Measurements from ENCODE around the gene STMN3.
"Not testable (repeated sequence)": the region's sequence is repeated elsewhere in the genome, so short reads cannot be mapped to it uniquely, and the experiment has no call there.

The STMN3 gene

DNA sequence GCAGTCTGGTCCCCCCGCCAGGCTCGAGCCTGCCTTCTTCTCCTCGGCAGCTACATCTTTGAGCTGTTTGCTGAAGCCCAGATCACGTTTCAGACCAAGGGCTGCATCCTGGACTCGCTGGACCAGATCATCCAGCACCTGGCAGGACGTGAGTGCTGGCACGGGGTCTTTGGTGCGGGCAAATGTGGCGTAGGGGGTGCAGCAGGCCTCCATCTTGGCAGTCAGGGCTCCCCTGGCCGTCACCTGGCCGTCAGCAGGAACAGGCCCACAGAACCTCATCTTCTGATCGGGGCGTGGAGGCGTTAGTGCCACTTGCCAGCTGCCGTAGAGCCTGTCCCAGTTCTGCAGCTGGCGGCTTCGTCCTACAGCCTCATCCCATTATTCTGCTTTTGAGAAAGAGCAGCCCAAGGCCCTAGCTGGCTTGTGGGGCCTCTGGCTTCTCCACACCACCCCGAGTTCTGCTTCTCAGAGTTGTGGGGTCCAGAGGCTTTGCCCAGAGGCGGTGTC, 26.6 kb upstream of the STMN3 start:
- DNase-seq (ENCODE audit: low spot score in 2 of 2) (no peak), ATAC-seq (replicated peaks; ENCODE audit: extremely low read depth, poor library complexity, severe bottlenecking) (no peak)
- peaks cover 1% of the 10 kb centered on the region for H3K36me3 Mint-ChIP-seq (ENCODE audit: insufficient read depth)
- H3K27me3 Mint-ChIP-seq = no peaks in the 10 kb centered on the region
- no peak overlapping the region for H3K4me3 Mint-ChIP-seq
- H3K9me3 Mint-ChIP-seq = no peaks in the 10 kb centered on the region
- H3K4me1 Mint-ChIP-seq = no peaks in the 10 kb centered on the region
- no peak overlapping the region for H3K27ac Mint-ChIP-seq (ENCODE audit: low read depth)

GRCh38 chr20:63678667-63679465, 25.6 kb upstream of the STMN3 start:
- Mint-ChIP-seq H3K36me3 (ENCODE audit: insufficient read depth) (peaks cover 1% of the 10 kb centered on the region), H3K9me3 (no peaks in the 10 kb centered on the region), H3K27me3 (no peaks in the 10 kb centered on the region), H3K4me1 (no peaks in the 10 kb centered on the region), H3K27ac (ENCODE audit: low read depth) (no peak overlapping the region), H3K4me3 (no peak overlapping the region)
- ATAC-seq (replicated peaks; ENCODE audit: extremely low read depth, poor library complexity, severe bottlenecking) = no peak
- no peak for DNase-seq (ENCODE audit: low spot score in 2 of 2)

DNA sequence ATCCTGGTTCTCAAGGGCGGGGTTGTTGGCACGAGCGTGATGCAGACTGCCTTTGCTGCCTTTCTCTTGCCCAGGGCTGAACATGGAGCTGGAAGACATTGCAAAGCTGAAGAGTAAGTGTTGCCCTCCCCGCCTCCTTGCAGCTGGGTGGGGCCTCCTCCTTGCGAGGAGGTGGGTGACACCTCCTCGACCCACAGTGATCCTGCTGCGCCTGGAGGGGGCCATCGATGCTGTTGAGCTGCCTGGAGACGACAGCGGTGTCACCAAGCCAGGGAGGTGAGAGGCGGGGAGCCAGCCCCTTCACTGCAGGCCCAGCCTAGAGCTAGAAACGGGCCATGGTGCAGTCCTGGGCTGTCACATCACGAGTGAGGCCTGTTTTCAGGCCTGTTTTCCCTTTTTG, 24.8 kb upstream of the STMN3 start:
- H3K9me3 Mint-ChIP-seq = no peaks in the 10 kb centered on the region
- no peak for ATAC-seq (replicated peaks; ENCODE audit: extremely low read depth, poor library complexity, severe bottlenecking)
- no peak overlapping the region for H3K4me3 Mint-ChIP-seq
- H3K27me3 Mint-ChIP-seq = no peaks in the 10 kb centered on the region
- H3K4me1 Mint-ChIP-seq = no peaks in the 10 kb centered on the region
- no peak overlapping the region for H3K27ac Mint-ChIP-seq (ENCODE audit: low read depth)
- no peak for DNase-seq (ENCODE audit: low spot score in 2 of 2)
- peaks cover 1% of the 10 kb centered on the region for H3K36me3 Mint-ChIP-seq (ENCODE audit: insufficient read depth)

GRCh38 chr20:63675681-63676368, 22.6 kb upstream of the STMN3 start:
- Mint-ChIP-seq H3K27ac (ENCODE audit: low read depth) (no peak overlapping the region), H3K27me3 (no peaks in the 10 kb centered on the region), H3K4me1 (no peaks in the 10 kb centered on the region), H3K9me3 (no peaks in the 10 kb centered on the region), H3K36me3 (ENCODE audit: insufficient read depth) (peaks cover 1% of the 10 kb centered on the region), H3K4me3 (no peak overlapping the region)
- DNase-seq (ENCODE audit: low spot score in 2 of 2) = no peak
- ATAC-seq (replicated peaks; ENCODE audit: extremely low read depth, poor library complexity, severe bottlenecking) = no peak

- Mint-ChIP-seq H3K4me1 (no peaks in the 10 kb centered on the region), H3K27ac (ENCODE audit: low read depth) (no peak overlapping the region), H3K9me3 (no peaks in the 10 kb centered on the region), H3K36me3 (ENCODE audit: insufficient read depth) (peaks cover 5% of the 10 kb centered on the region), H3K27me3 (no peaks in the 10 kb centered on the region), H3K4me3 (no peak overlapping the region)
- no peak for ATAC-seq (replicated peaks; ENCODE audit: extremely low read depth, poor library complexity, severe bottlenecking)
- DNase-seq (ENCODE audit: low spot score in 2 of 2) = no peak
Observed at GRCh38 chr20:63673951-63674350, 20.7 kb upstream of the STMN3 start.

GRCh38 chr20:63672666-63673065, 19.4 kb upstream of the STMN3 start:
- H3K27me3 Mint-ChIP-seq = no peaks in the 10 kb centered on the region
- H3K36me3 Mint-ChIP-seq (ENCODE audit: insufficient read depth) = peaks cover 10% of the 10 kb centered on the region
- no peak overlapping the region for H3K27ac Mint-ChIP-seq (ENCODE audit: low read depth)

GRCh38 chr20:63671695-63672094, 18.5 kb upstream of the STMN3 start:
- not testable (repeated sequence) for DNase-seq (ENCODE audit: low spot score in 2 of 2); H3K4me3 Mint-ChIP-seq; H3K9me3 Mint-ChIP-seq; H3K27ac Mint-ChIP-seq (ENCODE audit: low read depth); H3K27me3 Mint-ChIP-seq; ATAC-seq (replicated peaks; ENCODE audit: extremely low read depth, poor library complexity, severe bottlenecking); H3K4me1 Mint-ChIP-seq
- H3K36me3 Mint-ChIP-seq (ENCODE audit: insufficient read depth) = peaks cover 14% of the 10 kb centered on the region

More at GRCh38 chr20:63672666-63673065, 19.4 kb upstream of the STMN3 start:
- Mint-ChIP-seq H3K4me3 (no peak overlapping the region), H3K9me3 (no peaks in the 10 kb centered on the region), H3K4me1 (no peaks in the 10 kb centered on the region)
- DNase-seq (ENCODE audit: low spot score in 2 of 2) = no peak
- no peak for ATAC-seq (replicated peaks; ENCODE audit: extremely low read depth, poor library complexity, severe bottlenecking)

DNA sequence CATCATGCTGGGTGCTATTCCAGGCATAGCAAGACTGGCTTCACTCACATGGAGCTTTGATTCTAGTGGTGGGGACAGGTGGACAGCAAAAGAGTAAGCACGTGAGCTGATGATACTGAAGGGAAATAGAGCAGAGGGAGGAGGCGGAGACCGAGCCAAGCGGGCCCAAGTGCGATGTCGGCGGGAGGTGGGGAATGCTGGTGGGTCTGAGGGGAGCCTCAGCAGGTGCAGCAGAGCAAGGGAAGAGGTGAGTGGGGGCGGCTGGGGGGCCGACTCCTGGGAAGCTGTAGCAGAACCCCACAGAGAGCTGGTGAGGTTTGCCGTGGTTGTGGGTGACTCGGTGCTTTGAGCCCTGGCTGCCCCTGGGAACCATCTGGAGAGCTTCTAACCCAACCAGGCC, 15.1 kb upstream of the STMN3 start:
- Mint-ChIP-seq H3K9me3 (no peaks in the 10 kb centered on the region), H3K4me1 (peaks cover 4% of the 10 kb centered on the region), H3K27me3 (no peaks in the 10 kb centered on the region), H3K27ac (ENCODE audit: low read depth) (no peak overlapping the region), H3K4me3 (no peak overlapping the region), H3K36me3 (ENCODE audit: insufficient read depth) (peaks cover 14% of the 10 kb centered on the region)
- DNase-seq (ENCODE audit: low spot score in 2 of 2) = no peak
- no peak for ATAC-seq (replicated peaks; ENCODE audit: extremely low read depth, poor library complexity, severe bottlenecking)

GRCh38 chr20:63667858-63668257, 14.6 kb upstream of the STMN3 start:
- ATAC-seq (replicated peaks; ENCODE audit: extremely low read depth, poor library complexity, severe bottlenecking) (no peak), DNase-seq (ENCODE audit: low spot score in 2 of 2) (no peak)
- Mint-ChIP-seq H3K27ac (ENCODE audit: low read depth) (no peak overlapping the region), H3K36me3 (ENCODE audit: insufficient read depth) (peaks cover 14% of the 10 kb centered on the region), H3K4me1 (peaks cover 4% of the 10 kb centered on the region), H3K9me3 (no peaks in the 10 kb centered on the region), H3K4me3 (no peak overlapping the region), H3K27me3 (no peaks in the 10 kb centered on the region)

DNA sequence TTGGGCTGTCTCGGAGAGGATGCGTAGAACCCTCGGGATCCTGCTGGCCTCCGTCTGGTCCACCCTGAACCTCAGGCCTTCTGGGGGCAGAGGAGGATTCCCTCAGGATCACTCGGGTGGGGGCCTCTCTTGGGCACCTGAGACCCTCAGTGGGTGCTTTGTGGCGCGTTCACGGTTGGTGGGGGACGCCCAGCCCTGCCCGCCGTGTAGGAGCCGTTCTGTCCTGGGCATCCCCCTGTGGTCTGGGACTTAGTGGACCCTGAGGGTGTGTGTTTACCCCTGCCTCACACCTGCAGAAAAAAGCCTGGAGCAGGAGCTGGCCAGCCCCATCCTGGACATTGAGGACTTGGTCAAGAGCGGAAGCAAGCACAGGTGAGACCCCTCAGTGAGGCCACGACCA, 12.5 kb upstream of the STMN3 start:
- H3K27me3 Mint-ChIP-seq = no peaks in the 10 kb centered on the region
- no peaks in the 10 kb centered on the region for H3K9me3 Mint-ChIP-seq
- ATAC-seq (replicated peaks; ENCODE audit: extremely low read depth, poor library complexity, severe bottlenecking) = no peak
- DNase-seq (ENCODE audit: low spot score in 2 of 2) = no peak
- H3K4me1 Mint-ChIP-seq = peaks cover 9% of the 10 kb centered on the region
- no peak overlapping the region for H3K4me3 Mint-ChIP-seq
- no peak overlapping the region for H3K27ac Mint-ChIP-seq (ENCODE audit: low read depth)
- H3K36me3 Mint-ChIP-seq (ENCODE audit: insufficient read depth) = peaks cover 17% of the 10 kb centered on the region

DNA sequence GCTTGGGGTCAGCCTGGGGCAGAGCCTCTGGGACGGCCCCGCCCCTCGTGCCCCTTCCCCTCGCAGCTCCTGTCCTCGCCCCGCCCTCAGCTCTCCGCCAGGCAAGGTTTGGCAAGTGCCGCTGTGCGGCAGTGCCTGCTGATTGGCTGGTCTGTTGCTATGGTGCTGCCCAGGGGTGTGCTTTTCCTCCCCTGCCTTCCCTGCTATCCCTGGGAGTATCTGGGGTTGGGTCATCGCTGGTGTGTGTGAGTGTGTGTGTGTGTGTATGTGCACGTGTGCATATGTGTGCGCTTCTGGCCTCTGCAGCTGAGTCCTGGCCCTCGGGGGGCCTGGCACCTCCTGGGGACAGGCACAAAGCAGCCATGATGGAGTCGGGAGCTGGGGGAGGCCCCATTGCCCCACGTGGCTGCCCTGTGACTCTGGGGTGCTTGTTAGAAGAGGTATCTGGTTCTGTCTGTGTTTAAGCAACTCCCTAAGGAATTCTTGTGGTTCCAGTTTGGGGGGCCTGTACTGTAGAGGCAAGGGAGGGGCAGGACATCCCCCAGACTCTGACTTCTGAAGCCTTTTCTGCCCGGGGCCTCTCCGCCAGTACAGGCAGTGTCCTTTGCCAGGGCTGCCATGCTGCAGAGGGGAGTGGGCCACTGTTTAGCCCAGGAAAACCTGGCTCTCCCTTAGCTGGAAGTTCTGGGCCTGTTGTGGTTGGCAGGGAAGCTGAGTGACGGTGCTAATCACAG, 11.8 kb upstream of the STMN3 start:
- Mint-ChIP-seq H3K27me3 (no peaks in the 10 kb centered on the region), H3K36me3 (ENCODE audit: insufficient read depth) (peaks cover 15% of the 10 kb centered on the region), H3K4me3 (no peak overlapping the region), H3K9me3 (no peaks in the 10 kb centered on the region), H3K4me1 (peaks cover 9% of the 10 kb centered on the region), H3K27ac (ENCODE audit: low read depth) (no peak overlapping the region)
- no peak for DNase-seq (ENCODE audit: low spot score in 2 of 2)
- no peak for ATAC-seq (replicated peaks; ENCODE audit: extremely low read depth, poor library complexity, severe bottlenecking)

GRCh38 chr20:63664143-63664851, 11.1 kb upstream of the STMN3 start:
- DNase-seq (ENCODE audit: low spot score in 2 of 2) = no peak
- H3K27me3 Mint-ChIP-seq = no peaks in the 10 kb centered on the region
- no peaks in the 10 kb centered on the region for H3K9me3 Mint-ChIP-seq
- no peak for ATAC-seq (replicated peaks; ENCODE audit: extremely low read depth, poor library complexity, severe bottlenecking)
- H3K27ac Mint-ChIP-seq (ENCODE audit: low read depth) = no peak overlapping the region
- peaks cover 15% of the 10 kb centered on the region for H3K36me3 Mint-ChIP-seq (ENCODE audit: insufficient read depth)
- H3K4me1 Mint-ChIP-seq = peaks cover 15% of the 10 kb centered on the region
- no peak overlapping the region for H3K4me3 Mint-ChIP-seq
